LNCAP (cell line): ENCODE measurements around the gene MBD2.

Experiments
- TF ChIP-seq, protein P1 (sequence below): fragments of 450-650 bp; IDR thresholded peaks from 2 replicates; pipeline ENCODE4 v1.5.1; 2017; ENCODE audit warnings: mild to moderate bottlenecking

MBD2 gene

DNA sequence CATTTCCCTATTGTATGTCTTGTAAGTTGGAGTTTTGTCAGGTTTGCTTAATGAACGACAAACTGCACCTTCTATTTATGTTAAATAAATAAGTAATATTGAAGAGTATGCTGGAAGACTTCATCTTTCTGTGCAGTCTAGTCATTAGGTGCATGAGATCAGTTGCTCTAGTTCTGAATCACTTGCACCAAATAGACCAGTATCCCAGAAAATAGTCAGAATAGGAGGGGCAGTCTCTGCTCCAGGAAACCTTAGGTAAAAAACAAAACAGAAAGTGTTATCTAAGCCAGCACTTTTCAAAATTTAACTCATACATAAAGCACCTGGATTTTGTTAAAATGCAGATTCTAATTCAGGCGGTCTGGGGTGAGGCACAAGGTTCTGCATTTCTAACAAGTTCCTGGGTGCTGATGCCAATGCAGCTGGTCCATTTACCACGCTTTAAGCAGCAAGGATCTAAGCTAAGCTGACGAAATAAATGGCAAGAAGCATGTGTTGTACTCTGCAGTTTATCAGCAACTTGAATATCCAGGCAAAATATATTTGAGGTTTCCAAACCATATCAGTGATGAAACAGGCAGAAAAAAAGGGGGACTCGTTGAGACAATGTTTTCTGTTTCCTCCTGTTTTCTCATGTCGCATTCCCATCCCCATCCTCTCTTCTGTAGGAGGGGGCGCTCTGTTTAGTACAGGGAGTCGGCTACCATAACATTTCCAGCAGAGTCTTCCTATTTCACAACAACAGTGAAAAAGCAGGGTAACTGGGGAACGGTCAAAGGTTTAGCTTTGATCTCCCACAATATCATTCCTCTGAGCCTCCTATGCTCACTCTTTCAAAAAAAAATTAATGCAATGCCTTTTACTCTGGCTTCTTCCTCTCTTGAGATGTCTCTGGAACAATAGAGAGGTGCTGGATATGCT lies 106.4 kb downstream of the MBD2 start:
- TF ChIP-seq, protein P1, sequence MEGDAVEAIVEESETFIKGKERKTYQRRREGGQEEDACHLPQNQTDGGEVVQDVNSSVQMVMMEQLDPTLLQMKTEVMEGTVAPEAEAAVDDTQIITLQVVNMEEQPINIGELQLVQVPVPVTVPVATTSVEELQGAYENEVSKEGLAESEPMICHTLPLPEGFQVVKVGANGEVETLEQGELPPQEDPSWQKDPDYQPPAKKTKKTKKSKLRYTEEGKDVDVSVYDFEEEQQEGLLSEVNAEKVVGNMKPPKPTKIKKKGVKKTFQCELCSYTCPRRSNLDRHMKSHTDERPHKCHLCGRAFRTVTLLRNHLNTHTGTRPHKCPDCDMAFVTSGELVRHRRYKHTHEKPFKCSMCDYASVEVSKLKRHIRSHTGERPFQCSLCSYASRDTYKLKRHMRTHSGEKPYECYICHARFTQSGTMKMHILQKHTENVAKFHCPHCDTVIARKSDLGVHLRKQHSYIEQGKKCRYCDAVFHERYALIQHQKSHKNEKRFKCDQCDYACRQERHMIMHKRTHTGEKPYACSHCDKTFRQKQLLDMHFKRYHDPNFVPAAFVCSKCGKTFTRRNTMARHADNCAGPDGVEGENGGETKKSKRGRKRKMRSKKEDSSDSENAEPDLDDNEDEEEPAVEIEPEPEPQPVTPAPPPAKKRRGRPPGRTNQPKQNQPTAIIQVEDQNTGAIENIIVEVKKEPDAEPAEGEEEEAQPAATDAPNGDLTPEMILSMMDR, result no peak

DNA sequence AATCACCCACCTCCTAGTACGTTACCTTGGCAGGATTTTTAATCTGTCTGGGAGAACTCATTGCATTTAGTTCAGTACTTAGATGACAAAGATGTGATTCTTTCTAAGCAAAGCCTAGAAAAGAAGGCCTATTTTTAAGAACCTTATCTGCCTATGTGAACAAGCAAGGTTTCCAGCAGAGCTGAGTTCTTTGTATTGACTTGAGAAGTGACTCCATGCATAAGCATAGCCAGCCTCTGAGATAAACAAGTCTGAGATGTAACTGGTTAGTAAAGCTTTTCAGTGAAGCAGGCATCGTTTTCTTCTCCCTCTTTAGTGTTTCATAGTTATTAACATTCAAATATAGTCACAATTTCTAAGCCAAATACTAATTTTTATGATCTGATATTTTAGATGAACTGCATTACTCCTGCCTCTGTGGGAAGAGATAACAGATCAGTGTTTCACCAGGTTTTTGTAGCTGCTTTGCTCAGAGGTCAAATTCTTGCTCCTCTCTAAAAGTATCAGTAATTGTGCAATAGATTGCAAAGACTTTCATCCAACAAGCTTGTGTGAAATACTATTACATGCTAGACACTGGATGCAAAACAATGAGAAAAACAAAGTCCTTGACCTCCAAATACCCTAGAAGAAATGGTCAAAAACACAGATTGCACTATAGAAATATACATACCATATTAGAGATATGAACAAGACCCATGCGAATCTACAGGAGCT lies 107.8 kb downstream of the MBD2 start:
- TF ChIP-seq, protein P1, result no peak

DNA sequence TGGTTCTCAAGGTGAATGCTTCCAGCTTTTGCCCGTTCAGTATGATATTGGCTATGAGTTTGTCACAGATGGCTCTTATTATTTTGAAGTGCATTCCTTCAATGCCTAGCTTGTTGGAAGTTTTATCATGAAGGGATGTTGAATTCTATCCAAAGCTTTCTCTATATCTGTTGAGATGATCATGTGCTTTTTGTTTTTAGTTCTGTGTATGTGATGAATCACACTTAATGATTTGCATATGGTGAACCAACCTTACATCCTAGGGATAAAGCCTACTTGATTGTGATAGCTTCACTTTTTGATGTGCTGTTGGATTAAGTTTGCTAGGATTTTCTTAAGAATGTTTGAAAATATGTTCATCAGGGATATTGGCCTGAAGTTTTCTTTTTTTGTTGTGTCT lies 112.1 kb downstream of the MBD2 start:
- TF ChIP-seq, protein P1, result no peak

DNA sequence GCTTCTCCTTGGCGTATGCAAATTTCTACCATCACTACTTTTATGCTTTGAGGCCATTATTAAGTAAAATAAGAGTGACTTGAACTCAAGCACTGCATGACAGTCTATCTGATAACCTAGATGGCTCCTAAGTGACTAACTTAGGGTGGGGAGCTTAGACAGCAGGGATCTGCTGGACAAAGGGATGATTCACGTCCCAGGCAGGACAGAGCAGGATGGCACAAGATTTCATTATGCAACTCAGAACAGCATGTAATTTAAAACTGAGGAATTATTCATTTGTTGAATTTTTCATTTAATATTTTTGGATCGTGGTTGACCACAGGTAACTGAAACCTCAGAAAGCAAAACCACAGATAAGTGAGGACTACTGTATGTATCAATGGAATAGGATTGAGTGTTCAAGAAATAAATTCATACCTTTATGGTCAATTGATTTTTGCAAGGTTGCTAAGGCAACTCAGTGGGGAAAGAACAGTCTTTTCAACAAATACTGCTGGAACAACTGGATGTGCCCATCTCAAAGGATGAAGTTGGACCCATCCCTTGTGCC lies 115.3 kb downstream of the MBD2 start:
- TF ChIP-seq, protein P1, result no peak

DNA sequence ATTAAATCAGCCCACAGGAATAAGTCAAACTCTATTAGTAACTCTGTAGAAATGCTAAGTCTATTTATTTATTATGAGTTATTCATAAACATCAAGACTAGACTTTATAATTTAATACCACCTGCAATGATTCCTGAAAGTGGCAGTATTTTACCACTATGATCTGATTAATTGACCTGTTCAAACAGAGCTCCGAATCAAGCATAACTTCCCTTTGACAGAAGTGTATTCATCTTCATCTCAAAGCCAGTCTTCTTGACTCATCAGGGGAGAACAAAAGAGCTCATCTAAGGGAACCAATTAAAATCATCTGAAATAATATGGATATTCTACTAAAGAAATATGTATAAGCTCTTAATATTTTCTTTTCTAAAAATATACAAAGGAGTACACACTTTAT lies 122.3 kb downstream of the MBD2 start:
- TF ChIP-seq, protein P1, result no peak
